Sigmoid colon (tissue), 4 donors: ENCODE data around the gene PLPP1.

Source experiments
- CTCF ChIP-seq, 4 experiments: fragments of 450-650 bp in 3 of 4; fragments of 200-600 bp in 1 of 4; IDR thresholded peaks; one replicate each; pipeline ENCODE4 v1.5.1; 2016 to 2019; ENCODE audit warnings: antibody characterized with exemption in 4 of 4, mild to moderate bottlenecking in 3 of 4, moderate library complexity in 2 of 4
- EP300 ChIP-seq, 4 donors: sonication (generic); formaldehyde crosslinking; IDR thresholded peaks; one replicate each; pipeline ENCODE4 v1.6.1; 2017; ENCODE audit warnings: antibody characterized with exemption in 4 of 4
- POLR2A ChIP-seq, 2 donors: fragments of 450-650 bp; IDR thresholded peaks; one replicate each; pipeline ENCODE4 v1.6.1; 2016; ENCODE audit warnings: antibody characterized with exemption in 2 of 2, mild to moderate bottlenecking in 2 of 2, moderate library complexity in 2 of 2

- no peak for TF ChIP-seq POLR2A (IDR thresholded peaks at IDR 0.05)
- TF ChIP-seq CTCF (IDR thresholded peaks at IDR 0.05): no peak
- no peak for TF ChIP-seq EP300 (IDR thresholded peaks at IDR 0.05)
Observed at GRCh38 chr5:55437452-55437851, 97.3 kb downstream of the PLPP1 start.
